ENCODE results near the gene OLFML1. TPM values are rescaled to one million over a fixed set of nuclear protein-coding genes. Genes with fewer than 3 reads are reported as not detected.

OLFML1 gene
- total and polyA plus RNA-seq, 2 of the 13 experiments (the other 11 are each of a cell fraction or from before 2014, with no cell fraction given), result 0.89 to 0.90 TPM

DNA sequence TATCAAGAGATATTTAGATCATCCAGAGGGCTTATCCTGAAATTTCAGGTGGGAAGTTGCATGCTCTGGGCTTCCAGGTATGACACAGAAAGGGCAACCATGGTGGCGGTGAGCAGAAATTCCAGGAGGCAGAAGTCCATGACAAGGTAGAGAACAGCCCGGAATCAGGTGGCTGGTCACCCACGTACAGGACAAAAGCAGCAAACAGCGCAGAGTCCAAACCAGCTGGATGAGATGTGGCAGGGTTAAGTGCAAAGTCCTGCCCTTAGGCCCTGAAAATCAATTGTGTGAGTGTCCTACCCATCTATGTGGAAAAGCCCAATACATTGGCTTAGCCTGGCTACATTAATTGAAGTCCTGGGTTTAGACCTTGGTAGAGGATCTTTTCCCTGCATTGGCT, 40.1 kb downstream of the OLFML1 start (continued):
- TF ChIP-seq, protein P1, sequence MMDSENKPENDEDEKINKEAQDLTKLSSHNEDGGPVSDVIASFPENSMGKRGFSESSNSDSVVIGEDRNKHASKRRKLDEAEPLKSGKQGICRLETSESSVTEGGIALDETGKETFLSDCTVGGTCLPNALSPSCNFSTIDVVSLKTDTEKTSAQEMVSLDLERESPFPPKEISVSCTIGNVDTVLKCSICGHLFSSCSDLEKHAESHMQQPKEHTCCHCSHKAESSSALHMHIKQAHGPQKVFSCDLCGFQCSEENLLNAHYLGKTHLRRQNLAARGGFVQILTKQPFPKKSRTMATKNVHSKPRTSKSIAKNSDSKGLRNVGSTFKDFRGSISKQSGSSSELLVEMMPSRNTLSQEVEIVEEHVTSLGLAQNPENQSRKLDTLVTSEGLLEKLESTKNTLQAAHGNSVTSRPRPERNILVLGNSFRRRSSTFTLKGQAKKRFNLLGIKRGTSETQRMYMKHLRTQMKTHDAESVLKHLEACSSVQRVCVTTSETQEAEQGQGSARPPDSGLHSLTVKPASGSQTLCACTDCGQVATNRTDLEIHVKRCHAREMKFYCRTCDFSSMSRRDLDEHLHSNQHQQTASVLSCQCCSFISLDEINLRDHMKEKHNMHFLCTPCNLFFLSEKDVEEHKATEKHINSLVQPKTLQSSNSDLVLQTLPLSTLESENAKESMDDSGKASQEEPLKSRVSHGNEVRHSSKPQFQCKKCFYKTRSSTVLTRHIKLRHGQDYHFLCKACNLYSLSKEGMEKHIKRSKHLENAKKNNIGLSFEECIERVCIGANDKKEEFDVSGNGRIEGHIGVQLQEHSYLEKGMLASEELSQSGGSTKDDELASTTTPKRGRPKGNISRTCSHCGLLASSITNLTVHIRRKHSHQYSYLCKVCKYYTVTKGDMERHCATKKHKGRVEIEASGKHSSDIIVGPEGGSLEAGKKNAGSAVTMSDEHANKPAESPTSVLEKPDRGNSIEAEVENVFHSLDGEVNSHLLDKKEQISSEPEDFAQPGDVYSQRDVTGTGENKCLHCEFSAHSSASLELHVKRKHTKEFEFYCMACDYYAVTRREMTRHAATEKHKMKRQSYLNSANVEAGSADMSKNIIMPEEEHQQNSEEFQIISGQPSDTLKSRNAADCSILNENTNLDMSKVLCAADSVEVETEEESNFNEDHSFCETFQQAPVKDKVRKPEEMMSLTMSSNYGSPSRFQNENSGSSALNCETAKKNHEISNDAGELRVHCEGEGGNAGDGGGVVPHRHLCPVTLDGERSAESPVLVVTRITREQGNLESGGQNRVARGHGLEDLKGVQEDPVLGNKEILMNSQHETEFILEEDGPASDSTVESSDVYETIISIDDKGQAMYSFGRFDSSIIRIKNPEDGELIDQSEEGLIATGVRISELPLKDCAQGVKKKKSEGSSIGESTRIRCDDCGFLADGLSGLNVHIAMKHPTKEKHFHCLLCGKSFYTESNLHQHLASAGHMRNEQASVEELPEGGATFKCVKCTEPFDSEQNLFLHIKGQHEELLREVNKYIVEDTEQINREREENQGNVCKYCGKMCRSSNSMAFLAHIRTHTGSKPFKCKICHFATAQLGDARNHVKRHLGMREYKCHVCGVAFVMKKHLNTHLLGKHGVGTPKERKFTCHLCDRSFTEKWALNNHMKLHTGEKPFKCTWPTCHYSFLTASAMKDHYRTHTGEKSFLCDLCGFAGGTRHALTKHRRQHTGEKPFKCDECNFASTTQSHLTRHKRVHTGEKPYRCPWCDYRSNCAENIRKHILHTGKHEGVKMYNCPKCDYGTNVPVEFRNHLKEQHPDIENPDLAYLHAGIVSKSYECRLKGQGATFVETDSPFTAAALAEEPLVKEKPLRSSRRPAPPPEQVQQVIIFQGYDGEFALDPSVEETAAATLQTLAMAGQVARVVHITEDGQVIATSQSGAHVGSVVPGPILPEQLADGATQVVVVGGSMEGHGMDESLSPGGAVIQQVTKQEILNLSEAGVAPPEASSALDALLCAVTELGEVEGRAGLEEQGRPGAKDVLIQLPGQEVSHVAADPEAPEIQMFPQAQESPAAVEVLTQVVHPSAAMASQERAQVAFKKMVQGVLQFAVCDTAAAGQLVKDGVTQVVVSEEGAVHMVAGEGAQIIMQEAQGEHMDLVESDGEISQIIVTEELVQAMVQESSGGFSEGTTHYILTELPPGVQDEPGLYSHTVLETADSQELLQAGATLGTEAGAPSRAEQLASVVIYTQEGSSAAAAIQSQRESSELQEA (CRISPR knock-in tag; IDR thresholded peaks at IDR 0.05; ENCODE audit: not compliant biosample characterization), result no peak
- TF ChIP-seq, protein P2, sequence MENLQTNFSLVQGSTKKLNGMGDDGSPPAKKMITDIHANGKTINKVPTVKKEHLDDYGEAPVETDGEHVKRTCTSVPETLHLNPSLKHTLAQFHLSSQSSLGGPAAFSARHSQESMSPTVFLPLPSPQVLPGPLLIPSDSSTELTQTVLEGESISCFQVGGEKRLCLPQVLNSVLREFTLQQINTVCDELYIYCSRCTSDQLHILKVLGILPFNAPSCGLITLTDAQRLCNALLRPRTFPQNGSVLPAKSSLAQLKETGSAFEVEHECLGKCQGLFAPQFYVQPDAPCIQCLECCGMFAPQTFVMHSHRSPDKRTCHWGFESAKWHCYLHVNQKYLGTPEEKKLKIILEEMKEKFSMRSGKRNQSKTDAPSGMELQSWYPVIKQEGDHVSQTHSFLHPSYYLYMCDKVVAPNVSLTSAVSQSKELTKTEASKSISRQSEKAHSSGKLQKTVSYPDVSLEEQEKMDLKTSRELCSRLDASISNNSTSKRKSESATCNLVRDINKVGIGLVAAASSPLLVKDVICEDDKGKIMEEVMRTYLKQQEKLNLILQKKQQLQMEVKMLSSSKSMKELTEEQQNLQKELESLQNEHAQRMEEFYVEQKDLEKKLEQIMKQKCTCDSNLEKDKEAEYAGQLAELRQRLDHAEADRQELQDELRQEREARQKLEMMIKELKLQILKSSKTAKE (CRISPR knock-in tag; IDR thresholded peaks at IDR 0.05; ENCODE audit: borderline replicate concordance), result no peak
- TF ChIP-seq ZNF138 (CRISPR knock-in tag; IDR thresholded peaks at IDR 0.05; ENCODE audit: low read depth) (no peak), PPARG (CRISPR knock-in tag; conservative IDR thresholded peaks at IDR 0.05) (0 out of 2 replicates have a peak, but pooled peaks have one; percentile 16), FOXJ3 (CRISPR knock-in tag; IDR thresholded peaks at IDR 0.05; ENCODE audit: borderline replicate concordance) (peak; percentile 37; the same call in 1 of the 2 replicates), TGIF2 (CRISPR knock-in tag; IDR thresholded peaks at IDR 0.05) (no peak), IKZF4 (CRISPR knock-in tag; IDR thresholded peaks at IDR 0.05; ENCODE audit: borderline replicate concordance, low read depth, not compliant biosample characterization) (no peak), ZKSCAN5 (CRISPR knock-in tag; IDR thresholded peaks at IDR 0.05) (no peak), SP1 (IDR thresholded peaks at IDR 0.05) (no peak), SP1 (CRISPR knock-in tag; IDR thresholded peaks at IDR 0.05) (no peak), ZBTB3 (CRISPR knock-in tag; IDR thresholded peaks at IDR 0.05; ENCODE audit: borderline replicate concordance, low read depth) (no peak), SATB2 (CRISPR knock-in tag; IDR thresholded peaks at IDR 0.05) (no peak), PHF8 (CRISPR knock-in tag; IDR thresholded peaks at IDR 0.05) (peak; percentile 37; the same call in 1 of the 2 replicates)
- TF ChIP-seq, protein P3, sequence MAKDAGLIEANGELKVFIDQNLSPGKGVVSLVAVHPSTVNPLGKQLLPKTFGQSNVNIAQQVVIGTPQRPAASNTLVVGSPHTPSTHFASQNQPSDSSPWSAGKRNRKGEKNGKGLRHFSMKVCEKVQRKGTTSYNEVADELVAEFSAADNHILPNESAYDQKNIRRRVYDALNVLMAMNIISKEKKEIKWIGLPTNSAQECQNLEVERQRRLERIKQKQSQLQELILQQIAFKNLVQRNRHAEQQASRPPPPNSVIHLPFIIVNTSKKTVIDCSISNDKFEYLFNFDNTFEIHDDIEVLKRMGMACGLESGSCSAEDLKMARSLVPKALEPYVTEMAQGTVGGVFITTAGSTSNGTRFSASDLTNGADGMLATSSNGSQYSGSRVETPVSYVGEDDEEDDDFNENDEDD (CRISPR knock-in tag; IDR thresholded peaks at IDR 0.05; ENCODE audit: borderline replicate concordance), result no peak
- TF ChIP-seq, protein P4, sequence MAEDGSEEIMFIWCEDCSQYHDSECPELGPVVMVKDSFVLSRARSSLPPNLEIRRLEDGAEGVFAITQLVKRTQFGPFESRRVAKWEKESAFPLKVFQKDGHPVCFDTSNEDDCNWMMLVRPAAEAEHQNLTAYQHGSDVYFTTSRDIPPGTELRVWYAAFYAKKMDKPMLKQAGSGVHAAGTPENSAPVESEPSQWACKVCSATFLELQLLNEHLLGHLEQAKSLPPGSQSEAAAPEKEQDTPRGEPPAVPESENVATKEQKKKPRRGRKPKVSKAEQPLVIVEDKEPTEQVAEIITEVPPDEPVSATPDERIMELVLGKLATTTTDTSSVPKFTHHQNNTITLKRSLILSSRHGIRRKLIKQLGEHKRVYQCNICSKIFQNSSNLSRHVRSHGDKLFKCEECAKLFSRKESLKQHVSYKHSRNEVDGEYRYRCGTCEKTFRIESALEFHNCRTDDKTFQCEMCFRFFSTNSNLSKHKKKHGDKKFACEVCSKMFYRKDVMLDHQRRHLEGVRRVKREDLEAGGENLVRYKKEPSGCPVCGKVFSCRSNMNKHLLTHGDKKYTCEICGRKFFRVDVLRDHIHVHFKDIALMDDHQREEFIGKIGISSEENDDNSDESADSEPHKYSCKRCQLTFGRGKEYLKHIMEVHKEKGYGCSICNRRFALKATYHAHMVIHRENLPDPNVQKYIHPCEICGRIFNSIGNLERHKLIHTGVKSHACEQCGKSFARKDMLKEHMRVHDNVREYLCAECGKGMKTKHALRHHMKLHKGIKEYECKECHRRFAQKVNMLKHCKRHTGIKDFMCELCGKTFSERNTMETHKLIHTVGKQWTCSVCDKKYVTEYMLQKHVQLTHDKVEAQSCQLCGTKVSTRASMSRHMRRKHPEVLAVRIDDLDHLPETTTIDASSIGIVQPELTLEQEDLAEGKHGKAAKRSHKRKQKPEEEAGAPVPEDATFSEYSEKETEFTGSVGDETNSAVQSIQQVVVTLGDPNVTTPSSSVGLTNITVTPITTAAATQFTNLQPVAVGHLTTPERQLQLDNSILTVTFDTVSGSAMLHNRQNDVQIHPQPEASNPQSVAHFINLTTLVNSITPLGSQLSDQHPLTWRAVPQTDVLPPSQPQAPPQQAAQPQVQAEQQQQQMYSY (CRISPR knock-in tag; IDR thresholded peaks at IDR 0.05), result peak; percentile 56; the same call in 1 of the 2 replicates

All from HepG2 (cell line).